Thyroid gland (tissue), 4 donors: Measurements from ENCODE around the gene ALOX5AP. TPM values are rescaled to one million over a fixed set of nuclear protein-coding genes. Genes with fewer than 3 reads are reported as not detected.

Experiments used
- DNase-seq, 2 donors: peaks; one replicate each; pipeline ENCODE4 v3.0.0-alpha.2; 2019
- H3K27ac ChIP-seq, 3 donors: fragments of 200-600 bp; sonication (generic); 1 replicate in 2 of 3; 2 replicates in 1 of 3; pipeline ENCODE4 v1.5.1; 2016 to 2019; ENCODE audit warnings: mild to moderate bottlenecking in 1 of 3, moderate library complexity in 1 of 3
- H3K27me3 ChIP-seq: fragments of 200-600 bp; sonication (generic); one replicate; pipeline ENCODE4 v1.5.1; 2019
- H3K36me3 ChIP-seq, 2 donors: fragments of 200-600 bp; sonication (generic); one replicate each; pipeline ENCODE4 v1.5.1; 2016 to 2019
- H3K4me1 ChIP-seq, 2 donors: fragments of 200-600 bp; sonication (generic); one replicate each; pipeline ENCODE4 v1.5.1; 2017 to 2019
- H3K4me3 ChIP-seq, 3 donors: fragments of 200-600 bp; sonication (generic); replicated peaks in 1 of 3; 1 replicate in 2 of 3; 2 replicates in 1 of 3; pipeline ENCODE4 v1.5.1; 2016; ENCODE audit warnings: mild to moderate bottlenecking in 1 of 3
- H3K9me3 ChIP-seq: fragments of 200-600 bp; sonication (generic); one replicate; pipeline ENCODE4 v1.5.1; 2017
- CTCF ChIP-seq, 6 experiments: fragments of 200-600 bp in 3 of 6; fragments of 450-650 bp in 3 of 6; sonication (generic) in 3 of 6; IDR thresholded peaks; one replicate each; pipeline ENCODE4 v1.5.1; 2016 to 2019; ENCODE audit warnings: antibody characterized with exemption in 6 of 6, mild to moderate bottlenecking in 2 of 6, inconsistent platforms in 1 of 6, moderate library complexity in 1 of 6
- POLR2A ChIP-seq, 2 donors: fragments of 450-650 bp; IDR thresholded peaks; one replicate each; pipeline ENCODE4 v1.6.1; 2017; ENCODE audit warnings: antibody characterized with exemption in 2 of 2, mild to moderate bottlenecking in 2 of 2, moderate library complexity in 1 of 2
- WGBS, 2 donors: methylation state at CpG; one replicate each; pipeline ENCODE4 v1.1.5; 2017; 5-methylcytosine and 5-hydroxymethylcytosine counted together
- intact Hi-C: fragments of 100-400 bp; cut with DNase I; formaldehyde crosslinking; loops from one replicate; pipeline ENCODE4 v1.15.1; 2023
- total RNA-seq, 4 donors: library from RNA; depleted of rRNA; stranded (reverse); fragments of >200 nt; gene quantifications; one replicate each; pipeline ENCODE4 v1.2.3, GENCODE V29; 2016

Gene ALOX5AP
- total RNA-seq, 4 donors from 2014 or later, result 3.6 to 13.4 (median 6.1) TPM

GRCh38 chr13:30808600-30808999 lies 73.3 kb downstream of the ALOX5AP start:
- 66 to 68% methylated on average over 2 of the region's 2 CpGs for WGBS, 2 donors
- peaks cover 0 to under 1% of the 10 kb centered on the region in 2 donors for H3K4me1 ChIP-seq
- TF ChIP-seq POLR2A (IDR thresholded peaks at IDR 0.05), result no peak
- H3K4me3 ChIP-seq, result no peak overlapping the region
- H3K27me3 ChIP-seq, result no peaks in the 10 kb centered on the region
- no peaks in the 10 kb centered on the region for H3K9me3 ChIP-seq
- no peaks in the 10 kb centered on the region for H3K36me3 ChIP-seq
- intact Hi-C loops, result loop anchor here (10.0 kb wide), 3 partner anchors 56 to 344 kb away; partner anchors contain the start of gene HMGB1
- DNase-seq, result no peak
- H3K27ac ChIP-seq, result no peak overlapping the region

DNA sequence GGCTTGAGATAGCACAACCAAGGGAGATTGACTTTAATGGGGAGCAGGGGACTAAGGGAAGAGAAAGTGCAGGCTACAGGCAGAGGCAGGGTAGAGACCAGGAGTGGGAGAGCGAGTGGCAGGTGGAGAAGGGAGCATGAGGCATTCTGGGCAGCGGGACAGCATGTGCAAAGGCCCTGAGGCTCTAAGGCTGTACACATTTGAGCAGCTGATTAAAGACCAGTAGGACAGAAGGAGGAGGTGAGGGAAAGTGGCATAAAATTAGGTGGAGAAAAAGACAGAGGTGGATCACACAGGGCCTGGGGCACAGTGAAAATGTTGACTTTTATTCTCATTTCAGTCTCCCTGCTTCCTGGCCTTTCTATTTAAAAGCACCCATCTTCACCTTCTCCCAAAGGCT lies 74.4 kb downstream of the ALOX5AP start:
- Histone ChIP-seq H3K36me3 (no peaks in the 10 kb centered on the region), H3K4me3 (no peak overlapping the region), H3K9me3 (no peaks in the 10 kb centered on the region), H3K4me1 (no peaks in the 10 kb centered on the region), H3K27ac (no peak overlapping the region), H3K27me3 (no peaks in the 10 kb centered on the region)
- TF ChIP-seq POLR2A (IDR thresholded peaks at IDR 0.05), result no peak
- TF ChIP-seq CTCF (IDR thresholded peaks at IDR 0.05), result no peak
- WGBS, 2 donors, result 95 to 96% methylated on average over 2 of the region's 2 CpGs
- intact Hi-C loops, result loop anchor here (10.0 kb wide), 3 partner anchors 55 to 345 kb away; partner anchors contain the start of gene HMGB1
- no peak for DNase-seq

DNA sequence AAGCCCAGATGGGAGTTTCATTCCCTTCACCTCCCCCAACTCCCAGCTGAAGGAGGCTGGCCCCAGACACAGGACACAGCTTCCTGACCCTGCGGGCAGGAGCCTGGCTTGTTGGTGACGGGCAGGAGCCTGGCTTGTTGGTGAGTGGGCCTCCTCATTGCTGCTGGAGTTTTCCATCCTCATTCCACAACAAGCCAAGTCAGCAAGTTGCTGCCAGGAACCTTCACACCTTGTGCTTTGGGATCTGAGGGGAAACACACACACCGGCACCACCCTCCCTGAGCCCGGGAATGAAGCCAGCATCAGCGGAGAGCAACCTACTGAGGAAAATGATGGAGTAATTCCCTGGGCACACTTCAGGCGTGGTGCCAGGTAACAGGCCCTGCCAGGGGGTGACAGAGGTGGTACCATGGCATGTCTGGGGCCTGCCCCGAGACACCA lies 74.9 kb downstream of the ALOX5AP start:
- H3K4me1 ChIP-seq, result no peaks in the 10 kb centered on the region
- H3K27ac ChIP-seq, result no peak overlapping the region
- H3K4me3 ChIP-seq, result no peak overlapping the region
- H3K36me3 ChIP-seq, result no peaks in the 10 kb centered on the region
- DNase-seq, result peak in 1 of 2 donors; percentile 19
- intact Hi-C loops, result no loop called here
- WGBS, 2 donors, result 54 to 75% methylated on average over 6 to 7 of the region's 7 CpGs
- H3K9me3 ChIP-seq, result no peaks in the 10 kb centered on the region
- TF ChIP-seq CTCF (IDR thresholded peaks at IDR 0.05), result no peak
- no peak for TF ChIP-seq POLR2A (IDR thresholded peaks at IDR 0.05)
- no peaks in the 10 kb centered on the region for H3K27me3 ChIP-seq

GRCh38 chr13:30810801-30811200 lies 75.5 kb downstream of the ALOX5AP start:
- Histone ChIP-seq H3K4me3 (no peak overlapping the region), H3K27ac (no peak overlapping the region), H3K4me1 (no peaks in the 10 kb centered on the region), H3K9me3 (no peaks in the 10 kb centered on the region), H3K36me3 (no peaks in the 10 kb centered on the region), H3K27me3 (no peaks in the 10 kb centered on the region)
- TF ChIP-seq CTCF (IDR thresholded peaks at IDR 0.05) (no peak), POLR2A (IDR thresholded peaks at IDR 0.05) (no peak)
- DNase-seq, result no peak
- intact Hi-C loops, result no loop called here
- 91 to 97% methylated on average over 11 of the region's 11 CpGs for WGBS, 2 donors

Other genes starting within 250 kb of the ALOX5AP start
- 10 to 100 TPM; 23.6 to 31.0 (median 27.5) TPM for gene USPL1, start 117.6 kb upstream of the ALOX5AP start, total RNA-seq
- gene MEDAG, start 170.7 kb downstream of the ALOX5AP start, total RNA-seq, result 10 to 100 TPM; 15.2 to 99.7 (median 46.0) TPM
- under 1 TPM in 1 of 4 donors, not detected in 3; 0.27 TPM for gene TEX26, start 197.1 kb downstream of the ALOX5AP start, total RNA-seq